KMS-11 (cell line): ENCODE measurements around the gene PTER.

Source experiments
- H2AFZ ChIP-seq: fragments of 200-600 bp; sonication (generic); 2 replicates; pipeline ENCODE4 v1.6.1; 2016; ENCODE audit warnings: antibody characterized with exemption, mixed run types, low read depth
- H3K27ac ChIP-seq: fragments of 200-600 bp; sonication (generic); 2 replicates; pipeline ENCODE4 v1.6.1; 2016; ENCODE audit warnings: mild to moderate bottlenecking, mixed run types
- H3K27me3 ChIP-seq: fragments of 200-600 bp; sonication (generic); 2 replicates; pipeline ENCODE4 v1.6.1; 2017; ENCODE audit warnings: mild to moderate bottlenecking, low read depth, mixed run types, moderate library complexity; ENCODE audit not compliant: insufficient read depth
- H3K36me3 ChIP-seq: fragments of 200-600 bp; sonication (generic); 2 replicates; pipeline ENCODE4 v1.6.1; 2017; ENCODE audit warnings: mild to moderate bottlenecking, mixed run types; ENCODE audit not compliant: insufficient read depth
- H3K4me1 ChIP-seq: fragments of 200-600 bp; sonication (generic); 2 replicates; pipeline ENCODE4 v1.6.1; 2016; ENCODE audit warnings: mild to moderate bottlenecking, low read depth, mixed run types; ENCODE audit not compliant: poor library complexity, severe bottlenecking
- H3K4me2 ChIP-seq: fragments of 200-600 bp; sonication (generic); 2 replicates; pipeline ENCODE4 v1.7.0; 2016; ENCODE audit warnings: mild to moderate bottlenecking, mixed run types
- H3K4me3 ChIP-seq: fragments of 200-600 bp; sonication (generic); IDR thresholded peaks from 2 replicates; pipeline ENCODE4 v1.6.1; 2017; ENCODE audit warnings: low read depth, low read length, mixed read lengths; ENCODE audit not compliant: insufficient read depth
- H3K79me2 ChIP-seq: fragments of 200-600 bp; sonication (generic); 2 replicates; pipeline ENCODE4 v1.6.1; 2016; ENCODE audit warnings: low read depth, mixed run types; ENCODE audit not compliant: insufficient read depth
- H3K9ac ChIP-seq: fragments of 200-600 bp; sonication (generic); 2 replicates; pipeline ENCODE4 v1.6.1; 2016; ENCODE audit warnings: mild to moderate bottlenecking, mixed run types
- H4K20me1 ChIP-seq: fragments of 200-600 bp; sonication (generic); 2 replicates; pipeline ENCODE4 v1.6.1; 2016; ENCODE audit warnings: mild to moderate bottlenecking, mixed run types; ENCODE audit not compliant: insufficient read depth
- CTCF ChIP-seq: fragments of 200-600 bp; sonication (generic); conservative IDR thresholded peaks from 2 replicates; pipeline ENCODE4 v1.6.1; 2017; ENCODE audit warnings: low read depth, mild to moderate bottlenecking, antibody characterized with exemption, low read length, moderate library complexity, mixed read lengths

The PTER gene

GRCh38 chr10:16440396-16441133 lies 3.8 kb downstream of the PTER start:
- Histone ChIP-seq H3K9ac (no peak overlapping the region), H3K4me1 (peaks cover 29% of the 10 kb centered on the region), H3K27ac (no peak overlapping the region), H3K79me2 (peaks cover 54% of the 10 kb centered on the region), H2AFZ (no peak overlapping the region), H3K36me3 (no peaks in the 10 kb centered on the region), H4K20me1 (no peaks in the 10 kb centered on the region), H3K4me2 (no peak overlapping the region), H3K27me3 (no peaks in the 10 kb centered on the region), H3K4me3 (no peak overlapping the region)
- TF ChIP-seq CTCF, result no peak

GRCh38 chr10:16441173-16441840 lies 4.5 kb downstream of the PTER start:
- H2AFZ ChIP-seq, result no peak overlapping the region
- H3K4me2 ChIP-seq, result no peak overlapping the region
- H3K9ac ChIP-seq, result no peak overlapping the region
- peaks cover 22% of the 10 kb centered on the region for H3K4me1 ChIP-seq
- peaks cover 54% of the 10 kb centered on the region for H3K79me2 ChIP-seq
- no peak overlapping the region for H3K27ac ChIP-seq
- no peaks in the 10 kb centered on the region; the same call in 1 of the 2 replicates for H4K20me1 ChIP-seq
- H3K4me3 ChIP-seq, result no peak overlapping the region
- H3K36me3 ChIP-seq, result no peaks in the 10 kb centered on the region
- TF ChIP-seq CTCF, result no peak
- H3K27me3 ChIP-seq, result no peaks in the 10 kb centered on the region

DNA sequence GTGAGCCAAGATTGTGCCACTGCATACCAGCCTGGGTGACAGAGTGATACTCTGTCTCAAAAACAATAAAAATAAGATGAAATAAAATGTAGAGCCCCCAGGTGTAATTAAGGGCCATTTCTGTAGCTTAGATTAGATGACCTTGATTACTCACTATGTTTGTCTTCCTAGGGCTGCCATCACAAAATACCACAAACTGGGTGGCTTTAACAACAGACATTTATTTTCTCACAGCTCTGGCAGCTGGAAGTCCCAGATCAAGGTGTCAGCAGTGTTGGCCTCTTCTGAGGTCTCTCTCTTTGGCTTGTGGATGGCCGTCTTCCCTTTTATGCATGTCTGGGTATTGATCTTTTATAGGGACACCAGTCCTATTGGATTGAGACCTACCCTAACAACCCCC lies 6.1 kb downstream of the PTER start:
- Histone ChIP-seq H4K20me1 (no peaks in the 10 kb centered on the region; the same call in 1 of the 2 replicates), H3K79me2 (peaks cover 55% of the 10 kb centered on the region), H3K4me3 (no peak overlapping the region), H2AFZ (no peak overlapping the region), H3K4me2 (no peak overlapping the region), H3K4me1 (peaks cover 16% of the 10 kb centered on the region), H3K27me3 (no peaks in the 10 kb centered on the region), H3K9ac (no peak overlapping the region), H3K36me3 (no peaks in the 10 kb centered on the region), H3K27ac (no peak overlapping the region)
- no peak for TF ChIP-seq CTCF

GRCh38 chr10:16445770-16446469 lies 9.1 kb downstream of the PTER start:
- Histone ChIP-seq H3K36me3 (no peaks in the 10 kb centered on the region), H3K27me3 (no peaks in the 10 kb centered on the region), H3K4me1 (no peaks in the 10 kb centered on the region), H2AFZ (no peak overlapping the region), H3K4me2 (no peak overlapping the region), H3K27ac (no peak overlapping the region), H4K20me1 (no peaks in the 10 kb centered on the region; the same call in 1 of the 2 replicates), H3K4me3 (no peak overlapping the region), H3K9ac (no peak overlapping the region), H3K79me2 (peaks cover 42% of the 10 kb centered on the region)
- TF ChIP-seq CTCF, result no peak
